TTC549 (cell line): ENCODE measurements around the gene CD82.

ENCODE experiments used
- FAIRE-seq: peaks from 2 replicates; lab custom pipeline; 2012; peaks lifted over from hg19 to GRCh38; lab: Jason Lieb, UNC

The CD82 gene

DNA sequence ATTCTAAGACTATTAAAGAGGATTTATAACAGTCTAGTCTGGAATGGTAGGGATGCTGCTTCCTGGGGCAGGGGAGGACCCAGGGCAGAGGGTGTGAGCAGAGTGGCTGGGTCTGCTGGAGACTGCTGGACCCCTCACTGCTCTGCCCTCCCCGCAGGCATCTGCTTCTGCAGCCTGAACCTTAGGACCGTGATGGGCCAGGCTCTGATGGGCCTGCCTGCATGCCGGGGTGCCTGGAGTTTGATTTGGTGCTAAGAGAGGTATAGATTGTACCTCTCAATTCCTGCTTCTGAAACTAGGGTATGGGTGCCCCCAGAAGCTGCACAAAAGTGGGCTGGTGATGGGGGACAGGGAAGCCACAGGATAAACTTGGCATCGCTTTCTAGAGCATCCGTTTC, 54.9 kb downstream of the CD82 start:
- no peak for FAIRE-seq

DNA sequence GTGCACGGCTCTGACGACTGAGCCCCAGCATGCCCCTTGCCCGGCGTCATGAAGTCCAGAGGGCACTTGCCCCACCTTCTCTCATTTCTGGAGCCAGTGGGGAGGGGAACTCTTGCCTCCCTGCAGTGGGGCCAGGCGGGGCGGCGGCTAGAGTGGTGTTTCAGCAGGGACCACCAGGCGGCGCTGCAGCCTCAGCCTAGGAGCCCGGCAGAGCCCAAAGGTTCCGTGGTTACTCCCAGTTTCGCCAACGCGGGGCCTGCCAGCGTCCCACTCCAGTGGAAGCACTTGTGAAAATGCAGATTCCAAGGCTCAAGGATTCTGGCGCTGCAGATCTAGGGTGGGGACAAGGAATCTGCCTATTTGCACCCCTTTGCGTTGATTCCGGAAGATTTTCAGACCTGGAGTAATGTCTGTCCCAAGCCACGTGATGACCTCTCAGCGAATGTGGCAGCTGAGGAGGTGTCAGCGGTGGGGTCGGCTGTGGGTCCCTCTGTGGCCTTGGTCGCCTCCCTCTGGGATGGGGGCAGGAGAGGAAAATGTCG, 55.7 kb downstream of the CD82 start:
- no peak for FAIRE-seq

- no peak for FAIRE-seq
Observed at GRCh38 chr11:44621784-44622183, 56.3 kb downstream of the CD82 start.

DNA sequence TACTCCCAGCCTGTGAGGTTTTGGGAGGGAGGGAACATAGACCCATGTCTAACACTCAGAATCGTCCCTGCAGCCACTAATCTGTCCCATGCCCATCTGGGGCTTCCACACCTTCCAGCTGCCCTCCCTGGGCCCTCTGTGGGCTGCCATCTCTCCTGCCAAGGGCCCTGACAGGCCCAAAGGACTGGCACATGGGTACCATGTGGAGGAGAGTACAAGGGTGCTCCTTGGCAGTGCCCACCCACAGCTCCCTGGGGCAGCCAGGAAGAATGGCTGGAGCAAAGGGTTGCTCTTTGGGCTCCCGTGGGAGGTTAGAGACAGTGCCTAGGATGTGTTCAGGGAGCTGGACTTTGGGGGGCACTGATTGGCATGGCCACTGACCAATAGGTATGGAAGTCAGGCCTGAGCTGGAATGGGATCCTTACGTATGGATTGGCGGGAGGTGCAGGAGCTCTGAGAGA, 56.8 kb downstream of the CD82 start:
- FAIRE-seq = no peak

DNA sequence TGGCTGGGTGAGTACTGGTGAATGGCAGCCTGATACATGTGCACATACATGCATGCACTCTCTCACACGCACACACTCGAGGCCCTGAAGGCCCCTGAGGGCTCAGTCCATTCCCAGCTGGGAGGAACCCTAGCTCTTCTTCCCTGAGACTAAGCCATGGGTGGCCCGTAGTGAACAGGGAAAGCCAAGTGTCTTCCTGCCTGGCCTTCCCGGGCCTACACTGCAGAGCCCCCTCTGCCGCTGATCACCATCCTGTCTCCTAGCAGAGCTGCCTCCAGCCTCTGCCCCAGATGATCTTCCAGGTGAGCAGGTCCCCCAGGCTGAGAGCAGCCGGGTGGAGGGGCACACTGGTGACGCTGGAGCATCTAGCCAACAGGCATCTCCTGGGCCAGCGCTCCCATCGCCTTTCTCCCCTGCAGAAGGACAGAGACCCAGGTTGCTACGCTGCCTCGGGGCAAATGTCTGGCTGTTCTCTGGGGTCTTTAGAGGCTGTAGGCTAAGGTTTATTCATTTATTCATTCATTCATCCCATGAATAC, 57.3 kb downstream of the CD82 start:
- FAIRE-seq = no peak

GRCh38 chr11:44623341-44623730, 57.9 kb downstream of the CD82 start:
- FAIRE-seq = no peak

DNA sequence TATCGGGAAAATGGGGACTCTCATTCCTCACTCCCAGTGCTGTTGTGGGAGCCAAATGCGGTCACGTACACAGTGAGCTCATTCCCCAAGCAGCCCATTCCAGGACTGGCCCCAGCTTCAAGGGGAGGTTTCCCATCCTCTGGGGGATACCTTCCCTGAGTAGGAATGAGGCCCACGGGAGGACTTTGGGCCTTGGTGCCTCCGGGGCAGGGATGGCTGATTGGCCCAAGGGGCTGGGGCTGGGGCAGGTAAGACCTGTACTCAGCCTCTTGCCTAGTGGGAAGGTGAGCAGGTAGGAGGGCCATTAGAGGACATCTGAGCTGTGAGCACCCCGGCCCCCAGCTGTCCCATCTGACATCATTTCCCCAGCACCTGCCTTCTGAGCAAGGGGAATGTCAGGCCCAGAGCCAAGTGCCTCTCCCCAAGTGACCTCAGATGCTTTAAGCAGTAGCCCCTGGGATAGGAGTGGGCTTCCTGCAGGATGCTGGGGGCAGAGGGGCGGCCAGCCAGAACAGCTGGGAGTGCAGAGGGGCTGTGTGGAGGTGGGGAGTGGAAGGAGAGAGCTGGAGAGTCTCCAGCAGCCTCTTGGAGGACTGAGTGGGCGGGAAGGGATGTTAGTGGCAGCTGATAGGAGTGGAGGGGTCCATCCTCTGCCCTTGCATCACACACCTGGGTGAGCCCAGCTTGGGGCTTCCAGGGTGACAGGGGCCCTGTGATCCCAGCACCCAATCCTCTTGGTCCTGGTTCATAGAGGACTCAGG, 58.4 kb downstream of the CD82 start:
- FAIRE-seq = no peak

DNA sequence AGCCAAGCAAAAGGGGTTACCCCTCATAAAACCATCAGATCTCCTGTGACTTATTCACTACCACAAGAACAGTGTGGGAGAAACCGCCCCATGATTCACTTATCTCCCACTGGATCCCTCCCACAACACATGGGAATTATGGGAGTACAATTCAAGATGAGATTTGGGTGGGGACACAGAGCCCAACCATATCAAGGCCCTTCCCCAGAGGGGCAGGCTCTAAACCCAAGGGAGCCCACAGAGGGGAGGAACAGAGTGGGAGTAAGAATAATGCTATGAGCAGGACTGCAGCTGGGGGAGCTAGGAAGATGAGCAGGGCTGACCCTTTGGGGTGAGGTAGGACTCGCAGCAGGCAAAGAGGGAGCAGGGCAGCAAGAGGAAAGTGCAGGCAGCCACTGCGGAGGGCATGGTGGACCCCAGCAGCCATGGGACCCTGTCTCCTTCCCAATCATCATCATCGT, 59.3 kb downstream of the CD82 start:
- no peak for FAIRE-seq

- no peak for FAIRE-seq
Observed at GRCh38 chr11:44625759-44626523, 60.5 kb downstream of the CD82 start.

- FAIRE-seq = no peak
Observed at GRCh38 chr11:44626645-44627044, 61.2 kb downstream of the CD82 start.

GRCh38 chr11:44627165-44627789, 61.8 kb downstream of the CD82 start:
- FAIRE-seq = no peak

DNA sequence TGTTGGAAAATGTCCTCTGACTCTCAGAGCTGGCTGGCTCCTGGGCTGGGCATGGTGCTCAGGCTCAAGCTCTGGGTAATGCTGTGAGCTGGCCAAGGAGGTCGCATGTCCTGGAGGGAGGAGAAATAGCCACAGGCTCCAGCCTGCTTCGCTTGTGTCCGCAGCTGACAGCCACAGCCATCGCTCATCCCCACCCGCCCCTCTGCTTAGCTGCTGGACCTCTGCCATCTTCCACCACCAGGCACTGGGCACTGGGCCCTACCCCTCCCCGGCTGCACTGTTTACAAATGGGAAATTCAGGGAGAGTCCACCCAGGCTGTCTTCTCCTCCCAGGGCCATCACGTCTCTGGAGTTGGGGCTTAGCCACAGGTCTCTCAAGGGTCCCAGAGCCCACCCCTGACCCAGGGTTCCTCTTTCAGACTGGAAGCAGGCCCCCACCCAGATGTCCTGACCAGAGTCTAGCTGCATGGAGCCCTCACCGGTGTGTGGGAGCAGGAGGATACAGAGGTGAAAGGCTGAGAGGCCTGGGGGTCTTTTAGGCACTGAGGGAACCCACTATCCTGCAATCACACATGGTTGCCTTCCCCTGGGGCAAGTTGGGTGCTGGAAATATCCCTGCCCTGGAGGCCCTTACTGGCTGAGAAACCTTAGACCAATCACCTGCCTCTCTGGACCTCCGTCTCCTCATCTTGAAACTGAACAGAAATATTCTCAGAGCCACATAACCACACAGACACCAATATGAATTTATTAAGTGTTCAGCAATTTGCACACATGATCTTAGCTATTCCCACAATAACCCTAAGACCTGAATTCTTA, 62.7 kb downstream of the CD82 start:
- FAIRE-seq = no peak

- no peak for FAIRE-seq
Observed at GRCh38 chr11:44628730-44629700, 63.6 kb downstream of the CD82 start.

GRCh38 chr11:44629732-44630345, 64.4 kb downstream of the CD82 start:
- no peak for FAIRE-seq

GRCh38 chr11:44630511-44631210, 65.2 kb downstream of the CD82 start:
- FAIRE-seq = no peak

DNA sequence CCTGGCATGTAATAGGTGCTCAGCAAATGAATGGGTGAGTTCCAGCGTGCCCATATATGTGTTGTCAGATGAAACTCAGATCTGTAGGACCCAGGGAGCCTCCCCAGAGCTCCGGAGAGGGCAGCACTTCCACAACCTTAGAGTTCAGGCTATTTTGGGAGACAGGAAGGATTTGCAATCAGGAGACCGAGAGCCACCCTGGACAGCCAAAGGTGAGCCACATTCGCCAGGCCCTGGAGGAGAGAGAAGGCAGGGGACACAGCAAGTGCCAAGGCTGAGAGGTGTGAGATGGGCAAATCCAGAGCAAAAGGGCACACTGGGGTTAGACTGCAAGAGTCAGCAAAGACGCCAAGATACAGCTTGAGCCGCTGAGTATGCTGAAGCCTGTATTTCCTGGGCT, 66.4 kb downstream of the CD82 start:
- FAIRE-seq = no peak

DNA sequence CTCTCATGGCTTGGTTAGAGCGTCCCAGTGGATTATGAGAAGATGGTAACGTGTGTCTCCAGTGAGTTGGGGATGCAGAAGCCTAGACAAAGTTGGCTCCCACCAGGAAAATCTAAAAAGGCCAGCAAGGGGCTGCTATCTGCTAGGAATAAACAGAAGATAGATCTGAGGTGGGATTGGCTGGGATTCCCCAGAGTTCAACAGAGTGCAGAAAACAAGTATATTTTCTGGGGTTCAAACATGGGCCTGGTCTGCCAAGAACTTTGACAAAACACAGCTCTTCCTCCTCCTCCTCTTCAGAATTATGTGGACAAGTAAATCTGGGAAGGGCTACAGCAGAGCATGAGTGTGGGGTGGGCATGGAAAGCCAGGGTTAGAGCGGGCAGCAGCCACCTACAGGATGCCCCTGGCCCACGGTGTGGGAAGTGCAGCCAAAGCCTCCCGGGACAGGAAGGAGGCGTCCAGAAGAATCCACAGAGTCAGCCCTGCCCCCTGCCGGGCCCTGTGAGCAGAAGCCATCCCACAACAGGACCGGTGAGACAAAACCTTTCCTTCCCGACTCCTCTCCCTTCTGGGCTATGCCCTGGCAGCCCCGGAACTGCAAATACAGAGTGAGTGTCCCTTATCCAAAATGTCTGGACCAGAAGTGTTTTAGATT, 67.1 kb downstream of the CD82 start:
- no peak for FAIRE-seq

DNA sequence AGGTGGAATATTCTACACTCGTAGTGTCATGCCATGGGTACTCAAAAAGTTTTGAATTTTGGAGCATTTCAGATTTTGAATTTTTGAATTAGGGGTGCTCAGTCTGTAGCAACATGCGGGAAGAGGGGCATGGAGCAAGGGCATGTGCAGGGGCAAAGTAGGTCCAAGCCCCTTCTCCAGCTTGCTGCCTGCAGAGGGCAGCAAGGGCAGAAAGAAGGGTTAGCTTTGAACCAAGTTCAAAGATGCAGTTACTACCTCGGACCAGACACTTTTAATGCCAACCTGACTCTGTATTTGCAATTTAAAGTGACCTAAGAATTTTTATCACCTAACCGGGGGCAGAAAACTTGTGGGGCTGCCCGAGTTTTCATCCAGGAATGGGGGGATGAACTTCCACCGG, 68.2 kb downstream of the CD82 start:
- no peak for FAIRE-seq
